SKM-1 treated with dmso at 0.1 percent for 144 hours (cell line): ENCODE results near the gene HECTD2.
"Not testable (repeated sequence)": the region's sequence is repeated elsewhere in the genome, so short reads cannot be mapped to it uniquely, and the experiment has no call there.

ENCODE experiments used
- DNase-seq: peaks from one replicate; lab custom pipeline; 2025; ENCODE audit not compliant: unreplicated experiment; lab: John Stamatoyannopoulos, UW

The HECTD2 gene

GRCh38 chr10:91409869-91410637 lies at the start of gene HECTD2:
HECTD2 (plus strand) TSS chr10:91410344; CDS start chr10:91410439, 95 bp downstream.
- DNase-seq: peak; percentile 78

- no peak for DNase-seq
Observed at GRCh38 chr10:91360461-91360860, 49.7 kb upstream of the HECTD2 start.

GRCh38 chr10:91365519-91365918 lies 44.6 kb upstream of the HECTD2 start:
- DNase-seq: not testable (repeated sequence)

- DNase-seq: no peak
Observed at GRCh38 chr10:91366704-91367103, 43.4 kb upstream of the HECTD2 start.

- DNase-seq: no peak
Observed at GRCh38 chr10:91367127-91367531, 43.0 kb upstream of the HECTD2 start.

- DNase-seq: no peak
Observed at GRCh38 chr10:91367558-91367957, 42.6 kb upstream of the HECTD2 start.

GRCh38 chr10:91369978-91370589 lies 40.1 kb upstream of the HECTD2 start:
- DNase-seq: peak; percentile 17

GRCh38 chr10:91374052-91374451 lies 36.1 kb upstream of the HECTD2 start:
- no peak for DNase-seq

GRCh38 chr10:91378061-91378460 lies 32.1 kb upstream of the HECTD2 start:
- no peak for DNase-seq

- no peak for DNase-seq
Observed at GRCh38 chr10:91380873-91381256, 29.3 kb upstream of the HECTD2 start.

- no peak for DNase-seq
Observed at GRCh38 chr10:91381257-91381891, 28.8 kb upstream of the HECTD2 start.

GRCh38 chr10:91385306-91386085 lies 24.6 kb upstream of the HECTD2 start:
- DNase-seq: no peak

GRCh38 chr10:91389636-91390512 lies 20.3 kb upstream of the HECTD2 start:
- peak; percentile 74 for DNase-seq

GRCh38 chr10:91390513-91390825 lies 19.7 kb upstream of the HECTD2 start:
- not testable (repeated sequence) for DNase-seq

GRCh38 chr10:91391920-91392319 lies 18.2 kb upstream of the HECTD2 start:
- no peak for DNase-seq

- DNase-seq: no peak
Observed at GRCh38 chr10:91406322-91406721, 3.8 kb upstream of the HECTD2 start.

- DNase-seq: peak; percentile 52
Observed at GRCh38 chr10:91409069-91409868, 875 bp upstream of the HECTD2 start.

- no peak for DNase-seq
Observed at GRCh38 chr10:91410638-91411371, 661 bp downstream of the HECTD2 start.

- no peak for DNase-seq
Observed at GRCh38 chr10:91411621-91412020, 1.5 kb downstream of the HECTD2 start.
